ENCODE results near the gene MYBPH.

Gene MYBPH

GRCh38 chr1:203176273-203177035, 828 bp upstream of the MYBPH start:
- H4K20me1 ChIP-seq (ENCODE audit: insufficient read depth) = no peaks in the 10 kb centered on the region
- H3K27me3 ChIP-seq (ENCODE audit: insufficient read depth, low read depth) = peaks cover 6% of the 10 kb centered on the region; the same call in 1 of the 2 replicates
- H3K4me1 ChIP-seq (ENCODE audit: low read depth, poor library complexity, severe bottlenecking) = no peaks in the 10 kb centered on the region
- TF ChIP-seq, protein P1, sequence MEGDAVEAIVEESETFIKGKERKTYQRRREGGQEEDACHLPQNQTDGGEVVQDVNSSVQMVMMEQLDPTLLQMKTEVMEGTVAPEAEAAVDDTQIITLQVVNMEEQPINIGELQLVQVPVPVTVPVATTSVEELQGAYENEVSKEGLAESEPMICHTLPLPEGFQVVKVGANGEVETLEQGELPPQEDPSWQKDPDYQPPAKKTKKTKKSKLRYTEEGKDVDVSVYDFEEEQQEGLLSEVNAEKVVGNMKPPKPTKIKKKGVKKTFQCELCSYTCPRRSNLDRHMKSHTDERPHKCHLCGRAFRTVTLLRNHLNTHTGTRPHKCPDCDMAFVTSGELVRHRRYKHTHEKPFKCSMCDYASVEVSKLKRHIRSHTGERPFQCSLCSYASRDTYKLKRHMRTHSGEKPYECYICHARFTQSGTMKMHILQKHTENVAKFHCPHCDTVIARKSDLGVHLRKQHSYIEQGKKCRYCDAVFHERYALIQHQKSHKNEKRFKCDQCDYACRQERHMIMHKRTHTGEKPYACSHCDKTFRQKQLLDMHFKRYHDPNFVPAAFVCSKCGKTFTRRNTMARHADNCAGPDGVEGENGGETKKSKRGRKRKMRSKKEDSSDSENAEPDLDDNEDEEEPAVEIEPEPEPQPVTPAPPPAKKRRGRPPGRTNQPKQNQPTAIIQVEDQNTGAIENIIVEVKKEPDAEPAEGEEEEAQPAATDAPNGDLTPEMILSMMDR (conservative IDR thresholded peaks at IDR 0.05; ENCODE audit: low read depth, low read length) = no peak
- H3K9ac ChIP-seq = no peak overlapping the region
- H3K27ac ChIP-seq = no peak overlapping the region
- no peaks in the 10 kb centered on the region for H3K36me3 ChIP-seq (ENCODE audit: insufficient read depth)
- no peak overlapping the region for H2AFZ ChIP-seq (ENCODE audit: low read depth)
- no peak overlapping the region for H3K4me3 ChIP-seq (IDR thresholded peaks at IDR 0.05; ENCODE audit: insufficient read depth, low read depth, low read length)
- H3K79me2 ChIP-seq (ENCODE audit: insufficient read depth, low read depth) = no peaks in the 10 kb centered on the region
- H3K4me2 ChIP-seq = no peak overlapping the region

DNA sequence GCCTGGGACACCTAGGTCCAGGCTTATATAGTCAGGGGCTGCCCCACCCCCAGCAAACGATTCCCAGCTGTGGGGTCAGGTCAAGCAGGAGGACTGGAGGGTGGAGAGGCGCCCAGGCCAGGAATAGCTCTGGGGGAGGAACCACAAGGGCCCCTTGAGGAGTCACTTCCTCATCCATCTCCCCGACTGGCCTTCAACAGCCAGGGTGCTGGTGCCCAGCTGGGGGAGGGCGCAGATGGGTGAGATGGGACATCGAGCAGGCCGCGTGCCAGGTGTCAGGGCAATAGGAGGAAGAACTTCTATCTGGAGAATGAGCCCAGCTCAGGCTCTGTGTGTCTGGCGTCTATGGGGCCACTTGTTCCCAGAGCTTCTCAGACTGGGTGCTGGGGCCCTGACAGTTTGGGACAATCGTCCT, 208 bp upstream of the MYBPH start:
- TF ChIP-seq, protein P1 (conservative IDR thresholded peaks at IDR 0.05; ENCODE audit: low read depth, low read length) = no peak
- Histone ChIP-seq H4K20me1 (ENCODE audit: insufficient read depth) (no peaks in the 10 kb centered on the region), H2AFZ (ENCODE audit: low read depth) (no peak overlapping the region), H3K27ac (no peak overlapping the region), H3K4me3 (IDR thresholded peaks at IDR 0.05; ENCODE audit: insufficient read depth, low read depth, low read length) (no peak overlapping the region), H3K36me3 (ENCODE audit: insufficient read depth) (no peaks in the 10 kb centered on the region), H3K4me1 (ENCODE audit: low read depth, poor library complexity, severe bottlenecking) (no peaks in the 10 kb centered on the region), H3K9ac (no peak overlapping the region), H3K4me2 (no peak overlapping the region), H3K27me3 (ENCODE audit: insufficient read depth, low read depth) (peaks cover 6% of the 10 kb centered on the region; the same call in 1 of the 2 replicates), H3K79me2 (ENCODE audit: insufficient read depth, low read depth) (no peaks in the 10 kb centered on the region)

- no peak overlapping the region for H3K27ac ChIP-seq
- no peaks in the 10 kb centered on the region for H3K79me2 ChIP-seq (ENCODE audit: insufficient read depth, low read depth)
- H3K4me1 ChIP-seq (ENCODE audit: low read depth, poor library complexity, severe bottlenecking) = no peaks in the 10 kb centered on the region
- TF ChIP-seq, protein P1 (conservative IDR thresholded peaks at IDR 0.05; ENCODE audit: low read depth, low read length) = no peak
- no peak overlapping the region for H3K4me3 ChIP-seq (IDR thresholded peaks at IDR 0.05; ENCODE audit: insufficient read depth, low read depth, low read length)
- H4K20me1 ChIP-seq (ENCODE audit: insufficient read depth) = no peaks in the 10 kb centered on the region
- peaks cover 6% of the 10 kb centered on the region; the same call in 1 of the 2 replicates for H3K27me3 ChIP-seq (ENCODE audit: insufficient read depth, low read depth)
- no peak overlapping the region for H2AFZ ChIP-seq (ENCODE audit: low read depth)
- H3K9ac ChIP-seq = no peak overlapping the region
- H3K4me2 ChIP-seq = no peak overlapping the region
- H3K36me3 ChIP-seq (ENCODE audit: insufficient read depth) = no peaks in the 10 kb centered on the region
These were observed 1.2 kb downstream of the MYBPH start for GRCh38 chr1:203174324-203174985.

GRCh38 chr1:203173566-203173965, 2.1 kb downstream of the MYBPH start:
- H3K4me2 ChIP-seq = no peak overlapping the region
- H3K79me2 ChIP-seq (ENCODE audit: insufficient read depth, low read depth) = no peaks in the 10 kb centered on the region
- no peak overlapping the region for H3K27ac ChIP-seq
- H3K9ac ChIP-seq = no peak overlapping the region
- no peak overlapping the region for H2AFZ ChIP-seq (ENCODE audit: low read depth)
- H4K20me1 ChIP-seq (ENCODE audit: insufficient read depth) = no peaks in the 10 kb centered on the region
- no peaks in the 10 kb centered on the region for H3K4me1 ChIP-seq (ENCODE audit: low read depth, poor library complexity, severe bottlenecking)
- no peaks in the 10 kb centered on the region for H3K36me3 ChIP-seq (ENCODE audit: insufficient read depth)
- TF ChIP-seq, protein P1 (conservative IDR thresholded peaks at IDR 0.05; ENCODE audit: low read depth, low read length) = no peak
- no peak overlapping the region for H3K4me3 ChIP-seq (IDR thresholded peaks at IDR 0.05; ENCODE audit: insufficient read depth, low read depth, low read length)
- peaks cover 5% of the 10 kb centered on the region; the same call in 1 of the 2 replicates for H3K27me3 ChIP-seq (ENCODE audit: insufficient read depth, low read depth)
